Brain microvascular endothelial cell (primary cell): ENCODE data around the gene SLC25A29.

ENCODE experiments used
- DNase-seq: peaks from one replicate; pipeline ENCODE4 v3.0.0-alpha.2; 2020
- H3K27ac ChIP-seq: fragments of 250-450 bp; sonication (Bioruptor Pico); 2 replicates; pipeline ENCODE4 v1.5.1; 2020; ENCODE audit warnings: mild to moderate bottlenecking, moderate library complexity
- H3K27me3 ChIP-seq: fragments of 250-450 bp; sonication (Bioruptor Pico); replicated peaks from 2 replicates; pipeline ENCODE4 v1.5.1; 2020; ENCODE audit warnings: mild to moderate bottlenecking
- H3K36me3 ChIP-seq: fragments of 250-450 bp; sonication (Bioruptor Pico); replicated peaks from 2 replicates; pipeline ENCODE4 v1.5.1; 2020; ENCODE audit warnings: mild to moderate bottlenecking
- H3K4me3 ChIP-seq: 2 replicates; pipeline ENCODE4 v1.5.1; 2011; ENCODE audit warnings: low read depth, mild to moderate bottlenecking, control low read depth, low read length, moderate library complexity
- in situ Hi-C: cut with HindIII; loops from 2 replicates; pipeline ENCODE4 v1.10.0; 2017; ENCODE audit warnings: low sequenced_read_pairs, low pct_ligation_motif_present
- TF ChIP-seq, protein P1 (sequence below): IDR thresholded peaks from 2 replicates; pipeline ENCODE4 v1.5.1; 2011; ENCODE audit warnings: low read depth, mild to moderate bottlenecking, moderate library complexity, low read length, control low read depth, inconsistent platforms; ENCODE audit errors: missing control alignments

SLC25A29 gene

DNA sequence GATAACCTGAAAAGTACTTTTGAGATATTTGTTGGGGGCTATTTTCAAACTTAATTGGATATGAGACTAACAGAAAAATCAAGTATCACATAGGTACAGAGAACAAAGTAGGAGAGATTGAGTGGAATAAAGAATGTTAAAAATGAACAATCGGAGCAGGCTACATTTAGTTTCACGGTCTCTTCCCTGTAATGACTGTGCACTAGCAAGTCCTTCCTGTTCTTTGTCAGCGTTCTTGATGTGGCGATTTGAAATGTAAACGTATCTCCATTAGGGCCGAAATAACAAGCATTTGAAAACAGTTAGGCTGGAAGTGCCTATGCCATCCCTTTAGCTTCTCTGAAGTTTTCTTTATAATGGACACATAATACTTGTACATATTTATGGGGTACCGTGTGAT lies 31.0 kb downstream of the SLC25A29 start:
- TF ChIP-seq, protein P1, sequence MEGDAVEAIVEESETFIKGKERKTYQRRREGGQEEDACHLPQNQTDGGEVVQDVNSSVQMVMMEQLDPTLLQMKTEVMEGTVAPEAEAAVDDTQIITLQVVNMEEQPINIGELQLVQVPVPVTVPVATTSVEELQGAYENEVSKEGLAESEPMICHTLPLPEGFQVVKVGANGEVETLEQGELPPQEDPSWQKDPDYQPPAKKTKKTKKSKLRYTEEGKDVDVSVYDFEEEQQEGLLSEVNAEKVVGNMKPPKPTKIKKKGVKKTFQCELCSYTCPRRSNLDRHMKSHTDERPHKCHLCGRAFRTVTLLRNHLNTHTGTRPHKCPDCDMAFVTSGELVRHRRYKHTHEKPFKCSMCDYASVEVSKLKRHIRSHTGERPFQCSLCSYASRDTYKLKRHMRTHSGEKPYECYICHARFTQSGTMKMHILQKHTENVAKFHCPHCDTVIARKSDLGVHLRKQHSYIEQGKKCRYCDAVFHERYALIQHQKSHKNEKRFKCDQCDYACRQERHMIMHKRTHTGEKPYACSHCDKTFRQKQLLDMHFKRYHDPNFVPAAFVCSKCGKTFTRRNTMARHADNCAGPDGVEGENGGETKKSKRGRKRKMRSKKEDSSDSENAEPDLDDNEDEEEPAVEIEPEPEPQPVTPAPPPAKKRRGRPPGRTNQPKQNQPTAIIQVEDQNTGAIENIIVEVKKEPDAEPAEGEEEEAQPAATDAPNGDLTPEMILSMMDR = no peak
- in situ Hi-C loops = no loop called here
- H3K27me3 ChIP-seq = no peaks in the 10 kb centered on the region
- H3K4me3 ChIP-seq = no peak overlapping the region
- DNase-seq = no peak
- peaks cover 2% of the 10 kb centered on the region for H3K36me3 ChIP-seq
- H3K27ac ChIP-seq = no peak overlapping the region

DNA sequence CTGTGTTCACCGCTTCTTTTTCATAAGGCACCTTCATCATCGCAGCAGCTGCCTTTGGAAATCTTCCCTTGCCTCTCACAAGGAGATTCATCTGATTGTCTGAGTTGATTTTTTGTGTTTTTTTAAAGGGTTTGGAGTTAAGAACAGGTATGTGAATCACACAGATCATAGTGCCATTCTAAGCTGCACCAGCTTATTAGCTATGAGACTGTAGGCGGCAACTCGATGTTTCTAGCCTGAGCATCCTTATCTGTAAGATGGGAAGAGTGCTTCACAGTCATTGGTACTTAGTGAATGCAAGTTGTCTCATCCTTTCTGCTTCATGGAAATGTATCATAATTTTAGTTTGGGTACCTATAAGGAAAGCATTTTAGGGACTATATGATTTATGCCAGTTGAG lies 32.0 kb downstream of the SLC25A29 start:
- TF ChIP-seq, protein P1 = no peak
- H3K27me3 ChIP-seq = no peaks in the 10 kb centered on the region
- no peak overlapping the region for H3K27ac ChIP-seq
- no peak for DNase-seq
- H3K4me3 ChIP-seq = no peak overlapping the region
- in situ Hi-C loops = no loop called here
- H3K36me3 ChIP-seq = peaks cover 2% of the 10 kb centered on the region

DNA sequence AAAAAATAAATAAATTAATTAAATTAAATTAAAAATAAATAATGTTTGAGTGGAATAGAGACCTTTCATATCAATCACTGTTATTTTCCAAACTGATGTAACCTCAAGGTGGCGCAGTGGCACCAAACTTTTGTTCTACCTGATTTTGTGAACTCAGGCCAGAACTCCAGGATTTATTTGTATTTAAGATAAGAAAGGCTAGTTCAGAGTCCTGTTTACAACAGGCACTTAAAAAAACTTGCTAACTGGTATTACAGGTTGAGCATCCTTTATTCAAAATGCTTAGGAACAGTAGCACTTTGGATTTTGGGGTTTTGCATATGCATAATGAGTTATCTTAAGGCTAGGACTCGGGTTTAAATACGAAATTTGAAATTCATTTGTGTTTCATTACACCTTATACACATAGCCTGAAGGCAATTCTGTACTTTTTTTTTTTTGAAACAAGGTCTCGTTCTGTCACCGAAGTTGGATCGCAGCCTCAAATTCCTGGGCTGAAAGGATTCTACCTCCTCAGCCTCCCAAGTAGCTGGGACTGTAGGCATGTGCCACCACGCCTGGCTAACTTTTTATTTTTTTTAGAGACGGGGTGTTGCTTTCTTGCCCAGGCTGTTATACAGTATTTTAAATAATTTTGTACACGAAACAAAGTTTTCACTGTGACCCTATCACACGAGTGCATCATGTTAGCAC lies 34.9 kb downstream of the SLC25A29 start:
- in situ Hi-C loops = no loop called here
- Histone ChIP-seq H3K36me3 (no peaks in the 10 kb centered on the region), H3K27ac (no peak overlapping the region), H3K4me3 (no peak overlapping the region), H3K27me3 (no peaks in the 10 kb centered on the region)
- no peak for DNase-seq
- TF ChIP-seq, protein P1 = peak; percentile 47

DNA sequence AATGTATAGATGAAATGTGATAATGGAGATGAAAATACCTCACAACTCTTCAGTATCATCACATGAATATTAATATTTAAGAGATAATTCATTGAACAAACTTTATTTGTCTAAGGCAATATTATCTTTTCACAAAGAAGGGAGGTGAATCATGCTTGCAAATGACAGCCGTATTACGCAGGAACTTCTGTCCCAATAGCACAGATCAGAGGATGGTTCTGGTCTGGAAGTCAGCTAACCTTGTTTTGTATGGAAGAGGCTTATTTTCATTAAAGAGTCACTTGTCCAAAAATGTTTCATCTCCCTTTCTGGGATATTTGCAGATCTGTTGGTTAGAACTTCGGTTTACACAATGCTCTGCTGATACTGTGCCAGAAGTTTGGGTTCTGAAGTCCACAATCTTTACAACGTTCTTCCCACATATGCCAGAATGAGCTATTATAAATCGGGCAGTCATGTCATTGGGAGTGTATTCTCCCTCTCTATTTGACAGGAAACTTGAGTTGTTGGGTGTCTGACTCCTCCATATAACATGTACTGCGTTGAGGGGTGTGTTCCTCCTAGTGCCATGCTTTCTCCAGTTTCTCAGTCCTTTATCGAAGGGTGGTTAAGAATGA lies 37.5 kb downstream of the SLC25A29 start:
- Histone ChIP-seq H3K27me3 (no peaks in the 10 kb centered on the region), H3K4me3 (no peak overlapping the region), H3K36me3 (peaks cover 3% of the 10 kb centered on the region), H3K27ac (peak overlapping the region; percentile 2)
- in situ Hi-C loops = no loop called here
- TF ChIP-seq, protein P1 = no peak
- peak; percentile 43 for DNase-seq

- DNase-seq = no peak
- Histone ChIP-seq H3K27me3 (no peaks in the 10 kb centered on the region), H3K27ac (no peak overlapping the region), H3K4me3 (no peak overlapping the region), H3K36me3 (peaks cover 4% of the 10 kb centered on the region)
- TF ChIP-seq, protein P1 = no peak
- in situ Hi-C loops = no loop called here
Measured at GRCh38 chr14:100267990-100268389, 38.3 kb downstream of the SLC25A29 start.
